B cell (primary cell): ENCODE measurements around the gene ADAM19. TPM values are rescaled to one million over a fixed set of nuclear protein-coding genes. Genes with fewer than 3 reads are reported as not detected.

Experiments used
- ATAC-seq: fragments of 200-7000 bp; cut with Tn5 transposase; one replicate; pipeline ENCODE4 v1.10.0; 2021; ENCODE audit warnings: low read depth, mild to moderate bottlenecking, moderate number of reproducible peaks, moderate library complexity
- CTCF ChIA-PET: fragments of 350-600 bp; sonication (Branson Sonifier 250); formaldehyde crosslinking; loops from one replicate; lab custom pipeline; 2021; ENCODE audit warnings: antibody characterized with exemption, inconsistent platforms; lab: Charles Lee
- POLR2A ChIA-PET: fragments of 350-600 bp; sonication (Branson Sonifier 250); formaldehyde crosslinking; loops from one replicate; lab custom pipeline; 2021; ENCODE audit warnings: antibody characterized with exemption; lab: Charles Lee
- DNase-seq: peaks from one replicate; pipeline ENCODE4 v3.0.0; 2013
- H2AFZ ChIP-seq: 2 replicates; pipeline ENCODE4 v1.6.1; 2012; ENCODE audit warnings: mild to moderate bottlenecking, low read depth, low read length; ENCODE audit not compliant: insufficient read depth, poor library complexity, severe bottlenecking
- H3K27ac ChIP-seq, 2 donors: 1 replicate in 1 of 2; 2 replicates in 1 of 2; pipeline ENCODE4 v1.5.1; 2012 to 2013; ENCODE audit warnings: low read length in 2 of 2, mild to moderate bottlenecking in 2 of 2, moderate library complexity in 1 of 2
- H3K27me3 ChIP-seq, 4 experiments: fragments of 200-600 bp in 1 of 4; sonication (generic) in 1 of 4; replicated peaks in 1 of 4; 1 replicate in 2 of 4; 2 replicates in 2 of 4; pipeline versions ENCODE4 v1.6.1 to v1.7.0; 2013 to 2016; ENCODE audit warnings: low read length in 3 of 4, mild to moderate bottlenecking in 2 of 4, mixed read lengths in 1 of 4, moderate library complexity in 1 of 4; ENCODE audit not compliant: insufficient read depth in 4 of 4, control insufficient read depth in 3 of 4; ENCODE audit errors: control extremely low read depth in 1 of 4
- H3K36me3 ChIP-seq, 2 experiments: replicated peaks in 1 of 2; 1 replicate in 1 of 2; 2 replicates in 1 of 2; pipeline versions ENCODE4 v1.6.1 to v1.7.1; 2013; ENCODE audit warnings: low read length in 1 of 2; ENCODE audit not compliant: insufficient read depth in 2 of 2, control insufficient read depth in 1 of 2; ENCODE audit errors: control extremely low read depth in 1 of 2, extremely low read depth in 1 of 2
- H3K4me1 ChIP-seq, 2 donors: fragments of 200-600 bp in 1 of 2; sonication (generic) in 1 of 2; 1 replicate in 1 of 2; 2 replicates in 1 of 2; pipeline versions ENCODE4 v1.5.1 to v1.6.1; 2013 to 2017; ENCODE audit warnings: low read length in 2 of 2; ENCODE audit not compliant: control insufficient read depth in 2 of 2, insufficient read depth in 2 of 2
- H3K4me2 ChIP-seq: replicated peaks from 2 replicates; pipeline ENCODE3; 2012; ENCODE audit warnings: mild to moderate bottlenecking, low read depth, low read length; ENCODE audit not compliant: poor library complexity, severe bottlenecking
- H3K4me3 ChIP-seq, 5 experiments: fragments of 200-600 bp in 1 of 5; sonication (generic) in 1 of 5; 1 replicate in 3 of 5; 2 replicates in 2 of 5; pipeline versions ENCODE4 v1.5.1 to v1.7.0; 2011 to 2016; ENCODE audit warnings: low read length in 4 of 5, mild to moderate bottlenecking in 4 of 5, low read depth in 2 of 5, control low read depth in 1 of 5, moderate library complexity in 1 of 5; ENCODE audit not compliant: insufficient read depth in 1 of 5; ENCODE audit errors: control extremely low read depth in 1 of 5, extremely low read depth in 1 of 5
- H3K79me2 ChIP-seq: fragments of 200-600 bp; sonication (generic); one replicate; pipeline ENCODE4 v1.6.0; 2016; ENCODE audit warnings: low read length; ENCODE audit not compliant: control insufficient read depth, insufficient read depth
- H3K9ac ChIP-seq: fragments of 200-600 bp; sonication (generic); 2 replicates; pipeline ENCODE4 v1.6.1; 2017; ENCODE audit warnings: mild to moderate bottlenecking, low read length, moderate library complexity
- H3K9me3 ChIP-seq, 3 donors: one replicate each; pipeline versions ENCODE4 v1.6.1 to v1.7.1; 2013; ENCODE audit warnings: low read length in 2 of 3; ENCODE audit not compliant: control insufficient read depth in 2 of 3, insufficient read depth in 1 of 3; ENCODE audit errors: control extremely low read depth in 1 of 3
- H4K20me1 ChIP-seq: 2 replicates; pipeline ENCODE4 v1.6.0; 2012; ENCODE audit warnings: mild to moderate bottlenecking, low read length; ENCODE audit not compliant: insufficient read depth, control insufficient read depth, poor library complexity, severe bottlenecking
- H3K27ac Mint-ChIP-seq: one replicate; pipeline ENCODE4 v1.8.0; 2021; ENCODE audit warnings: mixed read lengths
- H3K27me3 Mint-ChIP-seq: one replicate; pipeline ENCODE4 v1.8.0; 2021; ENCODE audit warnings: mixed read lengths
- H3K4me1 Mint-ChIP-seq: one replicate; pipeline ENCODE4 v1.8.0; 2021; ENCODE audit warnings: mixed read lengths
- H3K4me3 Mint-ChIP-seq: one replicate; pipeline ENCODE4 v1.8.0; 2021; ENCODE audit warnings: mixed read lengths
- H3K9me3 Mint-ChIP-seq: one replicate; pipeline ENCODE4 v1.8.0; 2022; ENCODE audit warnings: mixed read lengths; ENCODE audit not compliant: insufficient read depth
- EZH2 ChIP-seq: IDR thresholded peaks from 2 replicates; pipeline ENCODE4 v1.6.1; 2012; ENCODE audit warnings: borderline replicate concordance, low read depth, mild to moderate bottlenecking, moderate library complexity, low read length; ENCODE audit not compliant: insufficient read depth, poor library complexity, severe bottlenecking
- WGBS: methylation state at CpG from one replicate; pipeline ENCODE4 v1.1.5; 2013; ENCODE audit warnings: missing lambda C conversion rate; ENCODE audit not compliant: insufficient coverage; 5-methylcytosine and 5-hydroxymethylcytosine counted together
- intact Hi-C: fragments of 100-400 bp; cut with micrococcal nuclease; formaldehyde crosslinking; loops from one replicate; pipeline ENCODE4 v1.10.0; 2022
- polyA plus RNA-seq: library from polyadenylated mRNA; depleted of rRNA; stranded (reverse); fragments of >200 nt; gene quantifications from 2 replicates; pipeline ENCODE4 v1.2.3, GENCODE V29; 2012
- total RNA-seq, 2 donors: library from RNA; stranded (reverse); fragments of 120-200 nt in 1 of 2; gene quantifications; 1 replicate in 1 of 2; 2 replicates in 1 of 2; pipeline versions ENCODE4 v1.2.3 to v1.2.4, GENCODE V29; 2013 to 2022
- TF ChIP-seq, protein P1 (sequence below): fragments of 200-600 bp; IDR thresholded peaks from one replicate; pipeline ENCODE4 v1.8.0; 2022; ENCODE audit warnings: antibody characterized with exemption, mild to moderate bottlenecking

Gene ADAM19
- total and polyA plus RNA-seq, 2 donors (not counting 1 experiment from before 2014, with no cell fraction given) = 110 to 171 TPM

GRCh38 chr5:157612581-157612980 is 37.0 kb upstream of the ADAM19 start:
- ChIA-PET POLR2A (interaction anchor here (0.7 kb wide), 1 partner anchor 23 kb away, joined by 3 read pairs; no protein-coding TSS in a partner anchor), CTCF (interaction anchor here (0.8 to 1.2 kb wide), 5 partner anchors 16 to 106 kb away, joined by 3 read pairs; no protein-coding TSS in a partner anchor)
- Histone ChIP-seq H3K4me1 (peaks cover 36 to 37% of the 10 kb centered on the region in 2 donors), H3K79me2 (peaks cover 25% of the 10 kb centered on the region), H3K4me3 (no peak overlapping the region), H3K27me3 (no peaks in the 10 kb centered on the region), H3K36me3 (no peaks in the 10 kb centered on the region), H3K4me2 (no peak overlapping the region), H2AFZ (no peak overlapping the region), H3K9me3 (no peaks in the 10 kb centered on the region), H4K20me1 (no peaks in the 10 kb centered on the region), H3K27ac (no peak overlapping the region), H3K9ac (no peak overlapping the region)
- H3K4me3 Mint-ChIP-seq = no peak overlapping the region
- no peak for DNase-seq
- H3K9me3 Mint-ChIP-seq = no peaks in the 10 kb centered on the region
- 100% methylated on average over 5 of the region's 5 CpGs for WGBS
- ATAC-seq = no peak
- intact Hi-C loops = no loop called here
- no peak for TF ChIP-seq EZH2
- TF ChIP-seq, protein P1, sequence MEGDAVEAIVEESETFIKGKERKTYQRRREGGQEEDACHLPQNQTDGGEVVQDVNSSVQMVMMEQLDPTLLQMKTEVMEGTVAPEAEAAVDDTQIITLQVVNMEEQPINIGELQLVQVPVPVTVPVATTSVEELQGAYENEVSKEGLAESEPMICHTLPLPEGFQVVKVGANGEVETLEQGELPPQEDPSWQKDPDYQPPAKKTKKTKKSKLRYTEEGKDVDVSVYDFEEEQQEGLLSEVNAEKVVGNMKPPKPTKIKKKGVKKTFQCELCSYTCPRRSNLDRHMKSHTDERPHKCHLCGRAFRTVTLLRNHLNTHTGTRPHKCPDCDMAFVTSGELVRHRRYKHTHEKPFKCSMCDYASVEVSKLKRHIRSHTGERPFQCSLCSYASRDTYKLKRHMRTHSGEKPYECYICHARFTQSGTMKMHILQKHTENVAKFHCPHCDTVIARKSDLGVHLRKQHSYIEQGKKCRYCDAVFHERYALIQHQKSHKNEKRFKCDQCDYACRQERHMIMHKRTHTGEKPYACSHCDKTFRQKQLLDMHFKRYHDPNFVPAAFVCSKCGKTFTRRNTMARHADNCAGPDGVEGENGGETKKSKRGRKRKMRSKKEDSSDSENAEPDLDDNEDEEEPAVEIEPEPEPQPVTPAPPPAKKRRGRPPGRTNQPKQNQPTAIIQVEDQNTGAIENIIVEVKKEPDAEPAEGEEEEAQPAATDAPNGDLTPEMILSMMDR = no peak
- H3K4me1 Mint-ChIP-seq = peaks cover 43% of the 10 kb centered on the region
- no peak overlapping the region for H3K27ac Mint-ChIP-seq
- no peaks in the 10 kb centered on the region for H3K27me3 Mint-ChIP-seq

- no peaks in the 10 kb centered on the region for H3K36me3 ChIP-seq
- H3K27me3 Mint-ChIP-seq = no peaks in the 10 kb centered on the region
- H3K27ac ChIP-seq = no peak overlapping the region
- H2AFZ ChIP-seq = no peak overlapping the region
- H3K27ac Mint-ChIP-seq = no peak overlapping the region
- TF ChIP-seq, protein P1 = no peak
- TF ChIP-seq EZH2 = no peak
- H3K9me3 ChIP-seq = no peaks in the 10 kb centered on the region
- no peaks in the 10 kb centered on the region for H4K20me1 ChIP-seq
- peaks cover 41 to 43% of the 10 kb centered on the region in 2 donors for H3K4me1 ChIP-seq
- 92% methylated on average over 10 of the region's 10 CpGs for WGBS
- intact Hi-C loops = no loop called here
- no peak overlapping the region for H3K4me3 ChIP-seq
- no peak overlapping the region for H3K4me3 Mint-ChIP-seq
- CTCF ChIA-PET = interaction anchor here (0.8 to 1.2 kb wide), 4 partner anchors 15 to 107 kb away, joined by 3 read pairs; no protein-coding TSS in a partner anchor
- H3K9me3 Mint-ChIP-seq = no peaks in the 10 kb centered on the region
- H3K9ac ChIP-seq = no peak overlapping the region
- peaks cover 25% of the 10 kb centered on the region for H3K79me2 ChIP-seq
- POLR2A ChIA-PET = no interaction called here
- no peak overlapping the region for H3K4me2 ChIP-seq
- ATAC-seq (no peak), DNase-seq (no peak)
- no peaks in the 10 kb centered on the region for H3K27me3 ChIP-seq
- peaks cover 50% of the 10 kb centered on the region for H3K4me1 Mint-ChIP-seq
These were observed 36.2 kb upstream of the ADAM19 start for GRCh38 chr5:157611571-157612476.
